ENCODE results near the gene SVBP.

DNA sequence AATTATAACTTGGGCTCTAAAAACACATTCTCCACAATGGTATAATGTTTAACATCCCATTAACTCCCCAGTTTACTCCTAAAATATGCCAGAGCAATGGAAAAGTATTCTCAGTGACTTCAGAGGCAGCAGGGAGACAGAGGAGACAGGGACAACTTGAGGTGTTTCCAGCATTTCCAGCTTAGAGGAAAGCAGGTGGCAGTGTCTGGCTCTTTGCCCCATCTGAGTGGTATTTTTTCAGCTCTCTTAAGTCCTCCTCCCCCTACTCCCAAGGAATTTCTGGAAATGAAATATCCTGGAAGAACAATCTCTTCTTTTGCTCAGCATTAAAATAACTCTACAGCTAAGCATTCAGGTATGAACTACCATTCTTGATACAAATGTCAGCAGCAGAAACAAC, 11.0 kb downstream of the SVBP start:
- TF ChIP-seq SP1 (IDR thresholded peaks at IDR 0.05) (no peak), ARNT (IDR thresholded peaks at IDR 0.05) (no peak), FOXM1 (IDR thresholded peaks at IDR 0.05; ENCODE audit: borderline replicate concordance) (no peak), BHLHE40 (IDR thresholded peaks at IDR 0.05; ENCODE audit: borderline replicate concordance) (no peak), NFRKB (IDR thresholded peaks at IDR 0.05) (no peak), SUZ12 (IDR thresholded peaks at IDR 0.05) (no peak), ZNF384 (IDR thresholded peaks at IDR 0.05) (no peak), FOXA1 (IDR thresholded peaks at IDR 0.05) (no peak), HDGF (IDR thresholded peaks at IDR 0.05; ENCODE audit: borderline replicate concordance) (no peak), TARDBP (IDR thresholded peaks at IDR 0.05) (no peak), FOXK2 (IDR thresholded peaks at IDR 0.05) (no peak), CTBP1 (IDR thresholded peaks at IDR 0.05; ENCODE audit: borderline replicate concordance) (no peak), ELF4 (IDR thresholded peaks at IDR 0.05) (no peak), LEF1 (IDR thresholded peaks at IDR 0.05; ENCODE audit: borderline replicate concordance) (no peak)

Measured in HEK293T (cell line).